ENCODE measurements around the gene SLC35E1.

The SLC35E1 gene

DNA sequence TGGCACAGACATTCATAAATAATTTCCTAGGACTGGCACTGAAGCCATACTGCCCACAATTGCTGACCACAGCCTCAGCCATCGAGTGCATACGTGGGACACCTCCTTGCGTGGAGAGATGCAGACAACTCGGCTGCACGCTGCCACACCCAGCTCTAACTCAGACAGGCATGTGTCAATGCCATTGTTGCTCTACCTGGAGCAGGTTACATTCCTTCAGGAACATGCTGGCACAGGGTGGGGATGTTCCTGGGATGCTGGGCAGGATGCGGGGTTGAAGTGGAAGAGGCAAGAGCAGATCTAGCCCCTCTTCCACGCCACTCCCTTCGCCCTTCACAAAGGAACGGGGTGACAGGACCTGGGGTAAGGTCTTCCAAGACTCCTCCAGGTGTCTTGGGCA is 24.2 kb upstream of the SLC35E1 start:
- DNase-seq (ENCODE audit: low spot score) = no peak

DNA sequence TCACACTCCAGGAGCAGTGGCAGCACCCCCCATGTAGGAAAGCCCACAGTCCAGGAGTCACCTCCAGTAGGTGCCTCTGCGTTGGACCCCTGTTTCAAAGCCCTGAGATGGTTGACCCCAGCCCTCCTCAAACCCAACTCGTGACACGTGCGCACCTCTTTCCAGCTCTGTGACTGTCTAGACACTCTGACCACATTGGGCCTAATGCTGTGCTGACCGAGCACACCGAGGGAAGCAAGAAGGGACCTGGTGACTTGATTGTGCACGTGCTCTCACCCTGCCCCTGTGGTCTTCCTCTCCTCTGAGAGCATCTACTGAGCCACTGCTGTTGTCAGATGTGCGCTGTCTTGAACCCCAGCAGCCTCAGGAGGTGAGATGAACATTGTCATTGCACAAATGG is 22.9 kb upstream of the SLC35E1 start:
- no peak for DNase-seq (ENCODE audit: low spot score)

DNA sequence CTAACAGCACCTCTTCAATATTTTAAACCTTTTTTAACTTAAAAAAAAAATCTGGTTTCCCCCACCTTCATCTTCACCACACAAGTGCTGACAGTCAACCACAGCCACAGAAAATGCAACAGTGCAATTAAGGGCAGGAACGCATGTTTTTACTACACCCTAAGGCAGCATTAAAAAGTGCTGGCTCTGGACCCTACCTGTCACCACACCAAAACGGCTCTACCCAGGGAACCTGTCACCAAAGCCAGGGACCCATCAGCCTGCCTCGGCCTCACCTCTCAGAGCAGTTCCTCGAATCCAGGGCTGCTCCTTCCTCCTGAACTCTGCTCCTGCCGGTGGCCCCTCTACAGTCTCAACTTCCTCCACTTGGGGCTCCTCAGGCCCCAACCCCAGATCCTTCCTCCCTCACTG is 22.5 kb upstream of the SLC35E1 start:
- no peak for DNase-seq (ENCODE audit: low spot score)

DNA sequence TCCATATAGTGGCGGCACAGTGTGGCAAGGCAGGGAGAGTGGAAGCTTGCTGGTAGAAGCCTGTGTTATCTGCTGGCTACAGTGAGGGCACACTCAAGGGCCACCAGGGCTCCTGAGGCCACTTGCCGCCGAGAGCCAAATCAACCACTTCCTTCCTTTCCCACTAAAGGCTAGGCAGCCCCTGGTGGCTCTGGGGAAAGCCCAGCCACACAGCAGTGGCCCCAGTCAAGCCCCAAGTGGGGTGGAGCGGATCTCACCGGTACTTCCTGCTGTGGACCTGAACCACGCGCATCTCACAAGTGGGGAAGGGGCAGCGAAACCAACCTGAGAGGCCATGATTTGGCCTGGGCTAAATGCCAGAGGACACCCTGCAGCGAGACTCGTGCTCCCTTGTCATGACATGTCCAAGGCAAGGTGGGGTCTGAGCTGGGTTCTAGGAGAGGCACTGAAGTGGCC is 21.9 kb upstream of the SLC35E1 start:
- DNase-seq (ENCODE audit: low spot score) = no peak

DNA sequence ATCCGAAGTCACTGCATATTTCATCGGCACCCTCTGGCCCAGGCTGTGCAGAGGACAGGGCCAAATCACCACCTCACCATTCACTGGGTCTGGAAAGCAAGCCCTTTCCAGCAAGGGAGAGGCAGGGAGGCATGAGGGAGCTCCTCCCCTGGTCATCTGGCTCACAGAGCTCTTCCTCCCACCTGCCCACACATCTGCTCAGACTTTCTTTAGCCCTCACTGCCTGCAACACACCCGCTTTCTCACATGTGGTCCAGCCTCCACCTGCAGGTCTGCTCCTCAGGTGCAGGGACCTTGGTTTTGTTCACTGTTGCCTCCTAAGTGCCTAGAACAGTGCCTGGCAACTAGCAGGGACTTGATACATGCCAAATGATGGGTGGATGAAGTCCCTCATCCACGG is 21.0 kb upstream of the SLC35E1 start:
- DNase-seq (ENCODE audit: low spot score) = no peak

DNA sequence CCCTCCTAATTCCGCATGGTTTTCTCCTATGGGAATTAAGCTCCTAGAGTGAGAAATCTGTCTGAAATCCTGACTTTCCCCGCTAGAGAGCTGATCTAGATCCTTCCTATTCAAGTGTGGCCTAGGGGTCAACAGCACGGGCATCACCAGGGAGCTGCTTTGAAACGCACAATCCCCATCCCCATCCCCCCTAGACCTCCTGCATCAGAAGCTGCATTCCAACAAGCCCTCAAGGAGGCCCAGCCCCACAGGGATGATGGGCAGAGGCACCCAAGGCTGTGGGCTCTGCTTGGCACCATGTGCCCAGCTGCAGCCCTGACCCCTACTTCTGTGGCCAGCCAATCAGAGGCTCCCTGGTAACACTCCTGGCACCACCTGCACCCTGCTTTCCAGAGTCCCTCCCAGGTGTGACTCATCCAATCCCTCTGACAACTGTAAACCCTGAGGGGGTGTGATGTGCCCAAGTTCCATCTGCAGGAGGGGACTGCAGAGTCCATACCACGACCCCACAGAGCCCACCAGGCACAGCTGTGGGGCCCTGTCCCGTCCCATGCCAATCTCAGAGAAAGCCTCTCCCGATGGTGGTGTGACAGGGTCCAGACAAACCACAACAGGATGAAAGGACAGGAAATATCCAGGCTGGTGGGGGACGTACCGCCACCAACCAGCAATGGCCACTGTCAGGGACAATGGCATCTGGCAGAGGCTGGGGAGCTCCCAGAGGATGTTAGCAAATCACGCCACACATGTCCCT is 19.8 kb upstream of the SLC35E1 start:
- DNase-seq (ENCODE audit: low spot score) = no peak

DNA sequence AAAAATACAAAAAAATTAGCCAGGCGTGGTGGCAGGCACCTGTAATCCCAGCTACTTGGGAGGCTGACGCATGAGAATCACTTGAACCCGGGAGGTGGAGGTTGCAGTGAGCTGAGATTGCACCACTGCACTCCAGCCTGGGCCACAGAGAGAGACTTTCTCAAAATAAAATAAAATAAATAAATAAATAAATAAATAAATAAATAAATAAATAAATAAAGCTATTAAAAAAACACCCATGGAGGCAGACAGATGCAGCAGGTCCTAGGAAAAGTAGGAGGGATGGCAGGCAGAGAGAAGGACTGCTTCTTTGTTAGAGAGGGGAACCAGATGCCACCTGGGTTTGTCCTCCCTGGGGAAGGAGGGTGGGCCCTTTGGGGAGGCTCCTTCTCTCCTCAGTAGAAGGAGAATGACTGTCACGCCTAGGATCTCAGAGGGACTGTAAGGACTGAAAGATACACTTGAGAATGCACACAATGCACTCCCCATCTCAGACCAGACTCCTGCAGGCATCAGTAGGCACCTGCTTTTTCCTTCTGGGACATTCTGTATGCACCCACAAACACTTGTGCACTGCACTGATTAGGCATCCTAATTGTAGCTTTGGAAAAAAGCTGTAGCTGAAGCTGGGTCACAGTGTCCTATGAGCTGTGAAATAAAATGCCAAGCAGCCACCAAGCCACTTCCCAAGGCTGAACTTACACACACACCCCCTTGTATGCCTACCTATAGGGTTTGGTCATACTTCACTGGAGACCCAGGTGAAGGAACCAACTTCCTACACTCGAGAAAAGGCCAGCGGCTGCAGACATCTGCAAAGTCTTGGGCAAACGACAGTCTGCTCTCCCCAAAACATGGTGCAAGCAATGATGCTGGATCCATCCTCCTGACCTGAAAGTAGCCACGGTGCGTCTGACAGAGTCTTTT is 18.9 kb upstream of the SLC35E1 start:
- DNase-seq (ENCODE audit: low spot score) = no peak

DNA sequence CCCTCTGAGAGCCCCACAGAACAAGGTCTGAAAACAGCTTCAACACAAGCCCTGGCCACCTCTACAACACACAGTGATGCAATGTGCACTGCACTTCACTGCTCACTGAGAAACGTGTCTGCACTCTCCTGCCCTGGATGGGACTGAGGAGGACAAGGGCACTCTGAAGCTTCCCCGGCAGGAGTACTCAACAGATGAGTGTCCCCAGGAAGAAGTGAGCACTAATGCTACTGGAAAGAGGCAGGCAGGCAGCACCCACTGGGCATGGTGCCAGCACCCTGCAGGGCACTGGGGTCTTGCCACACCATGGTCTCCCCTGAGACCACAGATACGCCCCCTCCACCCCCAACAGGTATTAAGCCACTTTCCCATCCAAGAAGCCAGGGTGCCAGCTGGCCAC is 17.7 kb upstream of the SLC35E1 start:
- DNase-seq (ENCODE audit: low spot score) = no peak

DNA sequence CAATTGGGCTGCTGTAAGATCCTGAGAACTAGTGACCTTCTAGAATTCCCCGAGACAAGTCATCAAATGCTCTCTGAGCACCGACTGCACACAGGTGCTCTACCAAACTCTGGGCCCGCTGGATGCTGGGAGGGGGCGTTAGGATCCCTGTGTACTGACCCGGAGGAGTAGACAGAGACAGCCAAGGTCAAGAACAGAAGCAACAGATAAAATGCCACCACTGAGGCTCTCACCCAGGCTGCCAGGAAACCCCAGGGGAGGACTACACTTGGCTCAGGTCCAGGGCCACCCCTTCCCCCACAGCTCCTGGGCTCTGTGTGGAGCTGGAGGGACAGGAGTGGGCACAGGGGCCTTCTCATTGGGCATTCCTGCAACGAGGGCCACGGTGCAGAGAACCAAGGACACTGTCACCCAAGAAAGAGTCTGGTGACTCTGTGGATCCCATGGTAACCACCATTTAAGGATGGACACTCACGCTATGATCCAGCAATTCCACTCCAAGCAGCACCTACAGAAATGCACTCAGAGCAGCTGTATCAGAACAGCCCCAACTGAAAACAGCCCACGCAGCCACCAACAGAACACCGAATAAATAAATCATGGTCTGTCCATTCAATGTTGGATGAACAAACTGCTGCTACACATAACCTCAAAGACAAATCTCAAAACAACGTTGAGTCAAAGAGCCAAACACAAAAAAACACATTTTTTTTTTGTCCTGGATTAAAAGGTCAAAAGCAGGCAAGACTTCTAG is 16.8 kb upstream of the SLC35E1 start:
- DNase-seq (ENCODE audit: low spot score) = no peak

DNA sequence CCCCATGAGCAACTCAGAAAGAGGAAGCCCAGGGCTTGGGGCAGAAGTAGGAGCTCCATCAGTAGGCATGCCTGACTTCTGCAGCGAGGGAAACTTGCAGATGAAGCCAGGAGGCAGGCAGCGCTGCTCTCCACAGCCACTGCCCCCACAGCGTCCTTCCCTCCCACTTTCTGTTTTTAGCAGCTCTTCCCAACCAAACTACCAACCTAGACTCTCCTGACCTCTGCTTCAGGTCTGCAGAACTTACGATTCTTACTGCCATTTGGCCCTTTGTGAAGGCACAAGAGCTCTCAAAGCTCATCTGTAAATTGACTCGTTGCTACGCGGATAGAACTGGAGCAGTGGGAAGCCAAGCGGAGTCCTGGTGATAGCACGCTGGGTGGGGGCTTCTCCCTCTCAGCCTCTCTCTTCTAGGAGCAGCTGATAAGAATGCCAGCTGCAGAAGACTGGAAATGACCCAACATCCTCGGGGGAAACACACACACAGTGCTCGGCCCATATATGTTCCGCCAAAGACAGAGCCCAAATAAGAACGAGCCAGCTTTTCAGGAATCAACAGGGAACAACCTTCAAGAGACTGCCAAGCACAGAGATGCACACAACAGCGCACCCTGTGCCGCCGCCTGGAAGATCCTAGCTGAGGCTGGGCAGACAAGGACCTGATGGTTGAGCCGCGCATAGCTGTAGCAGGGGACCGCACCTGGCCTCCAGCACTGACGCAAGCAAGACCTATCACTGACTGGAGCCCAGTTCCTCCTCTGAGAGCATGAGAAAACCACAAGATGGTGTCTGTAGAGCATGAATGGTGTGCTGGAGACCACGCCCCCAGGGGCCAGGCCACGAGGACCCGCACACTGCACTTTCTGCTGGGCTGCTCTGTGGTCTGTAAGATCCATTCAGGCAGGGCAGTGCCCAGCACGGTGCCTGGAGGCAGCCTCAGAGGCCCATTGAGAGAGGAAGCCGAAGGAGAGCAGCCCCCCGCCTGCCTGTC is 15.9 kb upstream of the SLC35E1 start:
- DNase-seq (ENCODE audit: low spot score) = peak; percentile 34

DNA sequence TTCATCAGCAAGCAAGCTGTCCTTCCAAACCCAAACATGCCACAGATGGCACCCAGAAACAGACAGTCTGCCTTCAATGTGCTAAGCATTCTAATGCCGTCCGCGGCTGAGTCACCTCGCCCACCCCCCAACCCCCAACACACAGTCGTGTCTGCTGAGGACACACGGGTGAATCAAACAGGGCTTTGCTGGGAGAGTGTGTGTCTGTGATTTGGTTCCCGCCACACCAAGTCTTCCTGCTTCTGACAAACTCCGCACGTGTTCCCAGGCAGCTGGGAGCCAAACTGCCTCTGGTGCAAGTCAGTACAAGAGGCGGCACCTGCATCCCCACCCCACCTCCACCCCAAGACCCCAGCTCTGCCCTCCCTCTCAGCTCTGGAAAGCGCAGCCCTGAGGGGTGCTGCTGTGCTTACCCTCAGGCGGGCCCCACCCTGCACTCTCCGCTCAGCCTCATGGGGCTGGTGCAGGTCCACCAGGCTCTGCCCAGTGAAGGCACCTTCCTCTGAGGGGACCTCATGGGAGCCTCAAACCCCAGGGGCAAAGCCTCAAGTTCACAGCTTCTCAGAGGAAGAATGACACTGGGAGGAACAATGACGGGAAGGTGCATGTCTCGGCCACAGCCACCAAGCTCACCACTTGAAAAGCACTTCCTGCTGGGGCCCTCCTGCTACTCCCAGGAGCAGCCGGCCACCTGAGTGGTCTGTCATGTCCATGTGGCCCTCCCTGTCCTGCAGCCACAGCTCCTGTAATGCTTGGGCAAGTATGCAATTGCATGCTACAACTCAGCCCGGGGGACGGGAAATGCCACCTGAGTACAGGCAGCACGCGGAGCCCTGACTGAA is 15.0 kb upstream of the SLC35E1 start:
- no peak for DNase-seq (ENCODE audit: low spot score)

DNA sequence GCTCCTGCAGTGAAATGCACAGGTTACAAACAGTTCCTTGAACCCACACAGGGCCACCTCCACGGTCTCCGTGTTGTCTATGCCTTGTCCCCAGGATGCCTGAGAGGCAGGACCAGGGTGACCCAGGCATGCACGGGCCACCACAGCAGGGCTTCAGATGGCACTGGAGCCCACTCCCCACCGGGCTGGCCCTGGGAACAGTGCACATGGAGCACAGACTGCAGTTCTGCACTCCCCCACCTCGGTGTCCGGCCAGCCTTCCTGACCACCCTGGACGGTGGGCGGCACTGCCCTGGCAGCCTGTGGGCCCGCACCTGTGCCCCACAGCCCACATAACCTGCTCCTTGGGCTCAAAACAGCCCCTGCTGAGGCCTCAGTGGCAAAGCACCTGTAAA is 14.3 kb upstream of the SLC35E1 start:
- DNase-seq (ENCODE audit: low spot score) = no peak

DNA sequence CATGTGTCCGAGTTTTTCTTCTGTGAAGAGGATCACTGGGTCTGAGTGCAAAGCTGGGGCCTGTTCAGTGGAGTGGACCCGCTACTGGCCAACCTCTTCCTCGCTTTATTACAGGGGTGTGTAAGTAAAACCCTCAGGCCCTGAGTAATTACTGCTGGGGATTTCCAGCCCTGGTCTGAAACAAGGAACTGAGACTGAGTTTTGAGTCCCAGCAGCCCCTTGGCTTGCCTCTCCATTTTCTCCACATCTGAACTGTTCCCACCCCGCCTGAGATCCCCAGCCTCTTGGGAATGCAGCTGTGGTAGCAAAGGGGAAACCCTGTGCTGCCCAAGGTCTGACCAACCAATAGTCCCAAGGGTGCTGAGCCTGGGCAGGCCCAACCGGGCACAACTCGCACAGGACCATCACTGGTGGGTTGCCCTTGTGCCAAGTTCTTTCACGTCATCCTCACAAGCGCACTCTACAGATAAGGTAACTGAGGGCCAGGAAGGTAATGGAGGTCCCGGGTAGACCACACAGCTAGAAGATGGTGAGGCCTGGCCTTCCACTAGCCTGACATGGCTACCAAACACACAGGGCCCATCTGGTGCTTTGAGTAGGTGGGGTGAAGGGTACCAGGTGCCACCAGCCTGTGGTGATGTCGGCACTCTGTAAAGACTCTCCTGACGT is 13.7 kb upstream of the SLC35E1 start:
- DNase-seq (ENCODE audit: low spot score) = no peak

DNA sequence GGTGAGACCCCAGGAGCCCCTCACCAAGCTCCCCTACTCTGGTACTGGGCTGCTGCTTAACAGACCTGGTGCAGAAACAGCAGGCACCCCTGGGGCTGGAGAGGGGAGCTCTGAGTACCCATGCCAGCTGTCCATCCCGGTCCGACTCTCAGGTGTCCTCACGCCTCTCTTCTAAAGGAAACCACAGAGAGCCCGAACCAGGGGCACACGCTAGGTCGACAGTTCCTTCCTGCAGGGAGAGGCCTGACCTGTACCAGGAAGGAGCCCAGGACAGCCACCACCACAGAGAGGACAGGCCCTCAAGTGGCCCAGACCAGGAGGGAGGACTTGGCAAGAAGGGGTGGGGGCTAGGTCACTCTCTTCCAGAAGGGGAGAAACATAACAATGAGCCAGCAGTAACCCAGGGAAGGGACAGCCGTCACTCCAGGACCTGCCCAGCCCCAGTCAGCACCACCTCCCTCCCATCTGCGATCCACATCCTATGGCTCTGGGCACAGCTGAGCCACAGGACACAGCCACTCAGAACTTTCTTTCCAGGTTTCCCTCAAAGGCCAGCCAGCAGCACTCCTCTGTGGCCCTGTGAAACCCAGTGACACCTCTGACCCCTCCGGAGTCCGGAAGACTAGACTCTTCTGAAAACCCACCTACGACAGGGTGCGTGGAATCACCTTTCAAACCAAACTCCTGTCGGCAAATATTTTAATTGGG is 13.0 kb upstream of the SLC35E1 start:
- DNase-seq (ENCODE audit: low spot score) = no peak

DNA sequence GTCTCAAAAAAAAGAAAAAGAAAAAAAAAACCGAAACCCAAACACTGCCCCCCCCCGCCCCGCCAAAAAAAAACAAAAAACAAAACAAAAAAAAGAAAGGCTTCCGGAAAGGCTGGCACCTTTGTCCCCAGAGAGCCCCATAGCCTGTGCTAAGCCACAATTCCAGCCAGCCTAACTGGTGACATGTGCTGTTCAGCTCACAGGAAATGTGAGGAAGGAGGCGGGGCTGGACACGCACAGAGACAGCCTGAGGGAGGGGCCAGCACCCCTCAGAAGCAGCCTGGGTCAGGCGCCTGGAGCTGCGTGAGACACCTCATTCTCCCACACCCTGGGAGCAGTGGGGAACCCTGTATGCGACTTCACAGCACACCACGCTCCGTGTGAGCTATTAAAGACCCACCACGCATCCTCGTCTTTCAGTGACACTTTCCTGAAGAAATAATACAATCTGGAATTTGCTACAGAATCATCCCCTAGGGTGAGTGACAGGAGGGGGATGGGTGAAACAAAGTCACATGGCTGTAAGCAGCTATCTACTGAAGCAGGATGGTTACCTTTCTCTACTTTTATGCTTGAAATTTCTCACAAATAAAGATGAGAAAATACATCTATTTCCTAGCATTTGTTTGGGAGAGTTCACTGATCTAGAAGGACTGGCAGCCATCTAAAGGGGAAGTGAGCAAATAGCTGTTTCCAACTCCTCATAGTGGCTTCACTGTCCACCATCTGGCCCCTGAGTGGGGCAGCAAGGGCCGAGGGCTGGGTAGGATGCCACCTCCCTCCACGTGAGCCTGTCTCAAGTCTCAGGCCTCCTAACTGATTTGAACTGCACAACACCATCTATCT is 12.3 kb upstream of the SLC35E1 start:
- DNase-seq (ENCODE audit: low spot score) = peak; percentile 77

DNA sequence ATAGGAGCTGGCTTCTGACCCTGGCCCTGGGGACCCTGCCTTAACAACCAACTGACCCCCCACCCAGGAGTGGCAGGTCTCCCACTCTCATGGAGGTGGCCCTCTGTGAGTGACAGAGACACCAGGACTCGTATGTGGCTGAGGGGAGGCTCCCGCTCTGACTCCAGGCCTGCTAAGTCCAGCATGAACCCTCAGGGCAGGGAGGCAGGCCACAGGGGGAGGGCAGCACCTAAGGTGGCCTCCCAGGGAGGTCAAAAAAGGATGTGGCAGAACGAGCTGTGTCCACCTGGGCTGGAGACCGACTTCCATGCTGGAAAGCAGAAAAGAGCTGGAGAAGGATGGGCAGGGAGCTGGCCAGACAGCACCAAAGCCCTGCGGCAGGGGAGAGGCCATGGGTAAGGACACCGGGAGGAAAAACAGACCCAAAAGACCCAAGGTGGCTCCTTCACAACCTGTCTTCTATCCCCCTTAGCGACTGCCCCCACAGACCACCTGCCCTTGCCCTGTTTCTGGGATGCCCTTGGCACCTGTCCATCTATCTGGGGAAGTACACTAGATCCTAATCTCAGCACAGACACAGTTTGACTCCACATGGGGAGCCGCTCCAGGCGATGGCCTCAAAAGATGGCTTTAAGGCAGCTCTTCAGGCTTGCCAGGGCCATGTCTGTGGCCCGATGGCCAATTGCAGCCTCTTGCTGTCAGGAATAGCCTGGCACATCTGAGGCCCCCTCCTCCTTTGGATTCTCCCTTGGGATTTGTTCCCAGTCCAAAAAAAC is 10.5 kb upstream of the SLC35E1 start:
- DNase-seq (ENCODE audit: low spot score) = no peak

DNA sequence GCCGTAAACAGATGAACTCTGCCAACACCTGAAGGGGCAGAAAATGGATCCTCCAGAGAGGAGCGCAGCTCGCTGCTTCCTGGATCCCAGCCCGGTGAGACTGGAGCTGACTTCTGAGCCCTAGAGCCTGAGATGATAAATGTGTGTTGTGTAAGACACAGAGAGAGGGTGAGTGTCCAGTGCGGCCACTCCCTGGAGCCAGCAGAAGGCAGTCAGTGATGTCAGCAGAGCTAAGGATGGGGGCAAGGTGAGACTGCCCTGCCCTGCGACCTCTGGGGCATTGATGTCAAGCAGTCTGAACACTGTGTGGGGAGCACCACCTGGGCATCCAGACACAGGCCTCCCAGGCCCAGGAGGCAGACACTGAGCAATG is 9.7 kb upstream of the SLC35E1 start:
- DNase-seq (ENCODE audit: low spot score) = no peak

Measured in hepatic stellate cell (primary cell).